HEK293T (cell line): ENCODE results near the gene TTC39B.

Experiments
- ARNT ChIP-seq: fragments of 450-650 bp; IDR thresholded peaks from 2 replicates; pipeline ENCODE4 v1.6.1; 2017; ENCODE audit warnings: mild to moderate bottlenecking
- BHLHE40 ChIP-seq: fragments of 450-650 bp; IDR thresholded peaks from 2 replicates; pipeline ENCODE4 v1.6.1; 2016; ENCODE audit warnings: mild to moderate bottlenecking, moderate library complexity, borderline replicate concordance
- CTBP1 ChIP-seq: fragments of 450-650 bp; IDR thresholded peaks from 2 replicates; pipeline ENCODE4 v1.6.1; 2016; ENCODE audit warnings: borderline replicate concordance
- ELF4 ChIP-seq: fragments of 450-650 bp; IDR thresholded peaks from 2 replicates; pipeline ENCODE4 v1.6.1; 2017; ENCODE audit warnings: antibody characterized with exemption
- FOXA1 ChIP-seq: fragments of 450-650 bp; IDR thresholded peaks from 2 replicates; pipeline ENCODE4 v1.6.1; 2016; ENCODE audit warnings: mild to moderate bottlenecking
- FOXK2 ChIP-seq: fragments of 450-650 bp; IDR thresholded peaks from 2 replicates; pipeline ENCODE4 v1.6.1; 2016; ENCODE audit warnings: mild to moderate bottlenecking
- FOXM1 ChIP-seq: fragments of 450-650 bp; IDR thresholded peaks from 2 replicates; pipeline ENCODE4 v1.6.1; 2017; ENCODE audit warnings: mild to moderate bottlenecking, borderline replicate concordance
- HDGF ChIP-seq: fragments of 450-650 bp; IDR thresholded peaks from 2 replicates; pipeline ENCODE4 v1.6.1; 2017; ENCODE audit warnings: antibody characterized with exemption, borderline replicate concordance
- L3MBTL2 ChIP-seq: fragments of 450-650 bp; conservative IDR thresholded peaks from 2 replicates; pipeline ENCODE4 v1.6.1; 2016; ENCODE audit warnings: mild to moderate bottlenecking
- LEF1 ChIP-seq: fragments of 450-650 bp; IDR thresholded peaks from 2 replicates; pipeline ENCODE4 v1.6.1; 2017; ENCODE audit warnings: mild to moderate bottlenecking, borderline replicate concordance
- NFRKB ChIP-seq: fragments of 450-650 bp; IDR thresholded peaks from 2 replicates; pipeline ENCODE4 v1.6.1; 2016; ENCODE audit warnings: mild to moderate bottlenecking, moderate library complexity
- PKNOX1 ChIP-seq: fragments of 450-650 bp; IDR thresholded peaks from 2 replicates; pipeline ENCODE4 v1.6.1; 2016
- SP1 ChIP-seq: fragments of 450-650 bp; IDR thresholded peaks from 2 replicates; pipeline ENCODE4 v1.6.1; 2017

DNA sequence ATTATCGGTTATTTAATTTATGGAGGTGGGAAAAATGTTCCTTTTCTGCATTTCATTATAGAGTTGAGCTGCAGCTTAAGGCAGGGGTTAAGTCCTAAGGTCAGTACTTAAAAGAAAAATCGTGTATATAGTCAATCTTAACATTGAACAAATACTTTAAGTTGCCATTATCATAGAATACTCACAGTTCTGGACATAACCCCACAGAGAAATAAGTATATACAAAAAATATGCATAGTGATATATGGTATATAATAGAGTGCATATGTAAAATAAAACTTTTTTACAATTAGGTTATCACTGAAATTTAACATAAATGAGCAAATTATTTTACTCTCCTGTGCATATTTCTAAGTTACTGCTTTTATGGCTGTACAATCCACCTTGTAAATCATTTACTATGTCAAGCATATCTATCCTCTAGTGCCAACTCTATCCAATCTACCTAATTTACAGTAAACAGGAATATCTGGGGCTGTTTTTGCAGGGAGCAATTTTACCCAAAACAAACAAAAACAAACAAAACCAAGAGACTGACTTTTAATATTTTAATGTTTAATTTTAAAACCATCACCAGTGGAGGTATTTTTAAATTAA lies 28.8 kb downstream of the TTC39B start:
- TF ChIP-seq PKNOX1 (no peak), SP1 (no peak), FOXK2 (no peak), ELF4 (no peak), BHLHE40 (no peak), ARNT (no peak), FOXA1 (no peak), CTBP1 (no peak), NFRKB (no peak), LEF1 (no peak), HDGF (no peak), FOXM1 (no peak), L3MBTL2 (no peak)
